DND-41 (cell line): ENCODE data around the gene SWSAP1.

Source experiments
- CTCF ChIP-seq: IDR thresholded peaks from 2 replicates; pipeline ENCODE4 v1.5.1; 2012; ENCODE audit warnings: borderline replicate concordance, low read length, moderate library complexity, mild to moderate bottlenecking; ENCODE audit not compliant: poor library complexity, severe bottlenecking; ENCODE audit errors: extremely low read depth
- EZH2 ChIP-seq: IDR thresholded peaks from 3 replicates; pipeline ENCODE4 v1.6.1; 2012; ENCODE audit warnings: borderline replicate concordance, low read depth, mild to moderate bottlenecking, moderate library complexity, low read length, inconsistent platforms; ENCODE audit not compliant: severe bottlenecking

- TF ChIP-seq CTCF (no peak), EZH2 (no peak)
Measured at GRCh38 chr19:11401808-11402543, 27.5 kb downstream of the SWSAP1 start.
